22Rv1 (cell line): ENCODE data around the gene ANKRD40.
"Not testable (repeated sequence)": the region's sequence is repeated elsewhere in the genome, so short reads cannot be mapped to it uniquely, and the experiment has no call there.

Source experiments
- H3K27ac ChIP-seq: fragments of 450-650 bp; 2 replicates; pipeline ENCODE4 v1.5.1; 2017
- ZFX ChIP-seq: fragments of 450-650 bp; IDR thresholded peaks from 2 replicates; pipeline ENCODE4 v1.6.1; 2017; ENCODE audit warnings: antibody characterized with exemption, borderline replicate concordance
- TF ChIP-seq, protein P1 (sequence below): fragments of 450-650 bp; IDR thresholded peaks from 2 replicates; pipeline ENCODE4 v1.5.1; 2017; ENCODE audit warnings: mild to moderate bottlenecking

The ANKRD40 gene

DNA sequence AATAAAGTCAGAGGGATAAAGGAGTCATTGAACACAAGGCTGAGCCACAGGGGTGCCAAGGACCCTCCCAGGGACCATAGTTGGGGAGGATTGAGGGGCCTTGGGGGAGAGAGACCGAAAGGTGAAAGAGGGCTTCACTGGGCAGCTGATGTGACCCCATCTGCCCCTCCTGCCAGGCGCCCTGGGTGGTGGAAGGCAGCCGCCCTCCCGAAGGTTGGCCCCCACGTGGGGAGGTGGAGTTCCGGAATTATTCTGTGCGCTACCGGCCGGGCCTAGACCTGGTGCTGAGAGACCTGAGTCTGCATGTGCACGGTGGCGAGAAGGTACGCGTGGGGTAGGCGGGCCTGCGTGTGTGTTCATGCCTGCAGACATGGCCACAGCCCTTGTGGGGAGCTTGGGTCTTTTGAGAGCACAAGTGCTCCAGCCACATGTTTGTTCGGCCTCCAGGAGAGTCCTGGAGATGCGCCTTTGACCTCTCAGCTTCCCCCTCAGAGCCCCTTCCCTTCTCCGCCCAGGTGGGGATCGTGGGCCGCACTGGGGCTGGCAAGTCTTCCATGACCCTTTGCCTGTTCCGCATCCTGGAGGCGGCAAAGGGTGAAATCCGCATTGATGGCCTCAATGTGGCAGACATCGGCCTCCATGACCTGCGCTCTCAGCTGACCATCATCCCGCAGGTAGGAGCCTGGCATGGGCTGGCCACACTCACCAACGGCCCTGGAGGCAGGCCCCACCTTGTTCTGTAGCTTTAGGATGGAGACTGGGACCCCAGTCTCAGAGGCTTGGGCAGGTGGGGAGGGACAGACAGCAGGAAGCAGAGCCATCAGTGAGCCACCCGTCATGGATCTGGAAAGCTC, 24.1 kb downstream of the ANKRD40 start:
- peak overlapping the region; percentile 70 for H3K27ac ChIP-seq
- no peak for TF ChIP-seq ZFX
- TF ChIP-seq, protein P1, sequence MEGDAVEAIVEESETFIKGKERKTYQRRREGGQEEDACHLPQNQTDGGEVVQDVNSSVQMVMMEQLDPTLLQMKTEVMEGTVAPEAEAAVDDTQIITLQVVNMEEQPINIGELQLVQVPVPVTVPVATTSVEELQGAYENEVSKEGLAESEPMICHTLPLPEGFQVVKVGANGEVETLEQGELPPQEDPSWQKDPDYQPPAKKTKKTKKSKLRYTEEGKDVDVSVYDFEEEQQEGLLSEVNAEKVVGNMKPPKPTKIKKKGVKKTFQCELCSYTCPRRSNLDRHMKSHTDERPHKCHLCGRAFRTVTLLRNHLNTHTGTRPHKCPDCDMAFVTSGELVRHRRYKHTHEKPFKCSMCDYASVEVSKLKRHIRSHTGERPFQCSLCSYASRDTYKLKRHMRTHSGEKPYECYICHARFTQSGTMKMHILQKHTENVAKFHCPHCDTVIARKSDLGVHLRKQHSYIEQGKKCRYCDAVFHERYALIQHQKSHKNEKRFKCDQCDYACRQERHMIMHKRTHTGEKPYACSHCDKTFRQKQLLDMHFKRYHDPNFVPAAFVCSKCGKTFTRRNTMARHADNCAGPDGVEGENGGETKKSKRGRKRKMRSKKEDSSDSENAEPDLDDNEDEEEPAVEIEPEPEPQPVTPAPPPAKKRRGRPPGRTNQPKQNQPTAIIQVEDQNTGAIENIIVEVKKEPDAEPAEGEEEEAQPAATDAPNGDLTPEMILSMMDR = no peak

DNA sequence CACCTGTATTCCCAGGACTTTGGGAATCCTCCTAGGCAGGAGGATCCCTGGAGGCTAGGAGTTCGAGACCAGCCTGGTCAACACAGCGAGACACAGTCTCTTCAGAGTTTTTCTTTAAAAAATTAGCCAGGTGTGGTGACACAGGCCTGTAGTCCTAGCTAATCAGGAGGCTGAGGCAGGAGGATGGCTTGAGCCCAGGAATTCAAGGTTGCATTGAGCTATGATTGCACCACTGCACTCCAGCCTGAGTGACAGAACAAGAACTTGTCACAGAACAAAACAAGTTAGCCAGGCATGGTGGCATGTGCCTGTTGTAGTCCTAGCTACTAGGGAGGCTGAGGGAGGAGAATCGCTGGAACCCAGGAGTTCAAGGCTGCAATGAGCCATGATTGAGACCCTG, 24.8 kb downstream of the ANKRD40 start:
- TF ChIP-seq, protein P1 = no peak
- no peak for TF ChIP-seq ZFX
- H3K27ac ChIP-seq = 0 out of 2 replicates have a peak overlapping the region, but pooled peaks have one; percentile 70

DNA sequence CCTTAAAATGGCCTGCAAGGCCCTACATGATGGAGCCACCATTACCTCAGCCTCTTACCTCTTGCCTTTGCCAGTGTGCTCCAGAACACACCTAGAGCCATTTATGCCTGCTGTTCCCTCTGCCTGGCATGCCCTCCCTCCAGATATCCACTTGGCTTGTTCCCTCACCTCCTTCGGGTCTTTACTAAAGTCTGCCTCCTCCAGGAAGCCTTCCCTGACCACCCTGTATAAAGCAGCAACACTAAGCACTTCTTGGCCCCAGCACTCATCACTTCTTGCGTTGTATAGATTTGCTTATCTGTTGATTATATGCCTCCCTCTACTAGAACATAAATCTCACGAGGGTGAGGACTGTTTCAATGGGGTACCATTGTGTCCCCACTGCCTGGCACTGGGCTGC, 25.3 kb downstream of the ANKRD40 start:
- H3K27ac ChIP-seq = no peak overlapping the region
- TF ChIP-seq, protein P1 = no peak
- no peak for TF ChIP-seq ZFX

DNA sequence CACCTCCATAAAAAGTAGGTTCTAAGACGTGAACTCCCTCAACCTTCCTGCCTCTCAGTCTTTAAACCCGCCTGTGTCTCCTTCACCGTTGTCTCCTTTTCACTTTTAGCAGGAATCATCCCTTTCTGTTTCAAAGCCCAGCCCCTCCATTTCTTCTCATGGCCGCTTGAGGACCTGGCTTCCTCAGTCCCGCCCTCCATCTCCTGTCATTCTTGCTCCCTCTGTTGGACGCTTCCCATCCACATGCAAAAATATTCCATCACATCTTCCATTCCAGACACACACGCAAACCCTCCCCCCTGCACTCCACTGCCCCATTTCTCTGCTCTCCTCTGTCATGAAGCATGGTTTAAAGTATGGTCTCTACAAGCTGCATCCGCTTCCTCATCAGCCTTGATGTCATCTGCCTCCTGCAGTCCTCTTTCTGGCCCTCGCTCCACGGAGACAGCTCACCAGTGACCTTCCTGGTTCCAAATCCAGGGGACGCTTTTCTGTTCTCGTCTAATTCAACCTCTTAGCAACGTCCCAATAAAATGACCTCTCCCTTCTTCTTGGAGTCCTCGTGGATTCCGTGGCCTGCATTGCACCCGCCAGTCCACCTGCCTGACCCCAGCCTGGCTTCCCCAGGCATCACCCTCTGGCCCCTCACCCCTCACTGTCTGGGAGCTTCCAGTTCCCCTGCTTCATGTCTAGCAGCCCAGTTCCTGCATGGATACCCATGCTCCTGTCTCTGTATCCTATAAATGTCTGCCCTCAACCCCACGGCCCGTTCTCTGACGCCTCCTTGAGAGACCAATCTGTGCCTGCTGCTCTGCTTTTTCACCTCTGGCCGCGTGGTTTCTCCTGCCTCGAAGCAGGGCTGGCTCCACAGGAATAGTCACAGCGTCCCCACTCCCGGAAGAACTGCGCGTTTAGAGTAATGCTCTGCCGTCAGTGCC, 26.2 kb downstream of the ANKRD40 start:
- TF ChIP-seq, protein P1 = peak; percentile 74
- TF ChIP-seq ZFX = no peak
- H3K27ac ChIP-seq = no peak overlapping the region

DNA sequence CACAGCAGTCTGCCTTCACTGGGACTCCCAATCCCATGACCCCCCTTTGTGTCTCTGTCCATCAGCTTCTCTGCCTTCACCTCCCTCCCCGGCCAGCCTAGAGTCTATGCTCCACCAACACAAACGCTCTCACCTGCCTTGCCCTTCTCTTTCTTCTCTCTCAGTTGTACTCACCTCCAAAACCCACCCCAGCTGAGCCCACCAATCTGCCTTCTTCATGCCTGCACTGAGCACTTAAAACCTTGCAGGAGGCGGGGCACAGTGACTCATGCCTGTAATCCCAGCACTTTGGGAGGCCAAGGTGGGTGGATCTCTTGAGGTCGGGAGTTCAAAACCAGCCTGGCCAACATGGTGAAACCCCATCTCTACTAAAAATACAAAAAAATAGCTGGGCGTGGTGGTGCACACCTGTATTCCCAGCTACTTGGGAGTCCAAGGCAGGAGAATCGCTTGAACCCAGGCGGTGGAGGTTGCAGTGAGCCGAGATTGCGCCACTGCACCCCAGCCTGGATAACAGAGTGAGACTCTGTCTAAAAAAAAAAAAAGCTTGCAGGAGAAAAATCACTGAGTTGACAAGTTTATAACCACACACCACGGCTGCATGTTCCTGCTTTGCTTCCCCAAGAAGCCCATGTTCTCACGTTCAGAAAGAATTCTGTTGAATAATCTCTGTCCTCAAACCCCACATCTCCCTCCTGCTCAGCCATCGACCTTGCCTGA, 27.0 kb downstream of the ANKRD40 start:
- not testable (repeated sequence) for H3K27ac ChIP-seq

DNA sequence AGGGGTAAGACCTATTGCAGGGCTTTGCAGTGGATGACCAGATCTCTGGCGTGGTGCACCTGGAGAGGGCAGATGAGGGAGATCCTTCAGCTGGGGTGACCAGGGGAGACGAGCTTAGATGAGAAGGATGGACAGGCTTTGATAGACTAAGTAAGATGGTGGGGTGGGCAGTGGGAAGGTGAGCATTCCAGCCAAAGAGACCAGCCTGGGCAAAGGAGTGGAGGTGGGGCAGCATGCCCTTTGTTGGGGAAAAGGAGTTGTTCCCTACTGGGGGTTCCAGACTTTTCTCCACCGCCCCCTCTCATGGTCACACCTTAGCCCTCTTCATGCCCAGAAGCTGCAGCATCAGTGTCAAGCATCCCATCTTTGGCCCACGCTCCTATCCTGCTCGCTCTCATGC, 27.6 kb downstream of the ANKRD40 start:
- H3K27ac ChIP-seq = no peak overlapping the region
- TF ChIP-seq ZFX = no peak
- TF ChIP-seq, protein P1 = no peak

DNA sequence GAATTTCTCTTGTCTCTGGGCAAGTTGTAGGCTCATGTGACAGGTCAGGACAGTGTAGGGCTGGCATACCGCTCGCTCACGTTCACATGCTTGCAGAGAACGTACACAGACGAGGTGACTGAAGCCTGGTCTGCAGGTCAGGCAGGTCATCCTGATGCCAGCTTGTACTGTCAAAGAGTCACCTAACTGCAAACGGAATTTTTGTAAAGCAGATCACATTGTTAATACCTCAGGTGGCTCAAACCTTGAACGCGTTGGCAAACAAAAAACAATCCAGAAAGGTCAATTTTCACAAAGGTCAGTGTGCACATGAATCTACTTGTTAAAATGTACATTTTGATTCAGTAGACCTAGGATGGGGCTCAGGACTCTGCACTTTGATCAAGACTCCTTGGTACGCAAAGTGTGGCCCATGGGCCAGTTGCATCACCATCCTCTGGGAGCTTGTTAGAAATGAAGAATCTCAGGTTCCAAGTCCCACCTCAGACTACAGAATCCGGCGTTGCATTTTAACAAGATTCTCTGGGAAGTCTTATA, 28.6 kb downstream of the ANKRD40 start:
- TF ChIP-seq, protein P1 = no peak
- no peak for TF ChIP-seq ZFX
- no peak overlapping the region for H3K27ac ChIP-seq
